NCI-H526 treated with DMSO at 0.1 percent for 48 hours (cell line): ENCODE data around the gene C14orf119.
"Not testable (repeated sequence)": the region's sequence is repeated elsewhere in the genome, so short reads cannot be mapped to it uniquely, and the experiment has no call there.

Source experiments
- DNase-seq: peaks from one replicate; lab custom pipeline; 2025; lab: John Stamatoyannopoulos, UW

The C14orf119 gene

DNA sequence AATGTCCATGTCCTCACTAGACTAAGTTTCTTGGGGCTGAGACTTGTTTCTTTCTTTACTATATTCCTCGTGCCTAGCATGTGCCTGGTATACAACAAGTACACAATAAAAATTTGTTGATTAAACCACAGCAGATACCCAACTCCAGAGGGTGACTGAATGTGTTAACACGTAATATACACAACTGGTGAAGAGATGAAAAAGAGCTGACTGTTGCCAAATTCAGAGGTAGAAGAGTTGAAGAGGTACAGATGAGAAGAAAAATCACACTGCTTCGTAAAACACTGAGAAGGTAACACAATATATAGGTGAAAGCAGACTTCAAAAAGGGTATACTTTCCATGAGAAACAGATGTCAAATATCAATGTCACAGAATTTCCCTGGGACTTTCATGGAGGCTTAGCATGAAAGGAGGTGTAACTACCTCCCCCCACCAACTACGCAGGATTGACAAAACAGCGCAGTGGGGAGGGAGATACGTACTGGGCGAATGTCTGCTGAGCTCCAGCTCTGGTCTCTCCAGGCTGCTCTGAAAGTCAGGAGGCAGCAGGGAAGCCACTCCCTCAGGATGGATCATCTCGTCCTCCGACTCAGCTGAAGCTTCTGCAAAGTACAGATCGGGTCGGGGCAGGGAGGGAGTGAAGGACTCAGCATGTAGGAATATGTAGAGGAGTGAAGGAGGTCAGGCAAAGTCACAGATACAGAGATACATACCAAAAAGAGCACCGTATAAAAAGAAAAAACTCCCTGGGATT lies 5.6 kb upstream of the C14orf119 start:
- DNase-seq, result no peak

DNA sequence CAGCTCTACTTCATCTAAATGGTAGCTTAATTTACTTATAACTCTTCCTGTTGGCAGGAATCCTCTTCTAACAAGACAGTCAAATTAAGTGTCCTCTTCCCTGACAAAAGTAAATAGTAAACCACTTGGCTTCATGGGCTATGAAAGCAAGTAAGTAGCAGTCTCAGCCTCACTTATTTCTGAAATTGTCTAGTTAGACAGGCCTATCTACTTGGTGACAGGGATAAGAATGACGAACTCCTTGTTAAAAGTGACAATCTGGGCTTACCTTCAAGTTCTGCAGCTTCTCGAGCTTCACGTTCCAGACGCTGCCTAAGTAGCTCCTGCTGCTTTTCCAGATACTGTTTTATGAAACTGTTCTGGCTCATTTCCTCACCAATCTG lies 5.1 kb upstream of the C14orf119 start:
- no peak for DNase-seq

DNA sequence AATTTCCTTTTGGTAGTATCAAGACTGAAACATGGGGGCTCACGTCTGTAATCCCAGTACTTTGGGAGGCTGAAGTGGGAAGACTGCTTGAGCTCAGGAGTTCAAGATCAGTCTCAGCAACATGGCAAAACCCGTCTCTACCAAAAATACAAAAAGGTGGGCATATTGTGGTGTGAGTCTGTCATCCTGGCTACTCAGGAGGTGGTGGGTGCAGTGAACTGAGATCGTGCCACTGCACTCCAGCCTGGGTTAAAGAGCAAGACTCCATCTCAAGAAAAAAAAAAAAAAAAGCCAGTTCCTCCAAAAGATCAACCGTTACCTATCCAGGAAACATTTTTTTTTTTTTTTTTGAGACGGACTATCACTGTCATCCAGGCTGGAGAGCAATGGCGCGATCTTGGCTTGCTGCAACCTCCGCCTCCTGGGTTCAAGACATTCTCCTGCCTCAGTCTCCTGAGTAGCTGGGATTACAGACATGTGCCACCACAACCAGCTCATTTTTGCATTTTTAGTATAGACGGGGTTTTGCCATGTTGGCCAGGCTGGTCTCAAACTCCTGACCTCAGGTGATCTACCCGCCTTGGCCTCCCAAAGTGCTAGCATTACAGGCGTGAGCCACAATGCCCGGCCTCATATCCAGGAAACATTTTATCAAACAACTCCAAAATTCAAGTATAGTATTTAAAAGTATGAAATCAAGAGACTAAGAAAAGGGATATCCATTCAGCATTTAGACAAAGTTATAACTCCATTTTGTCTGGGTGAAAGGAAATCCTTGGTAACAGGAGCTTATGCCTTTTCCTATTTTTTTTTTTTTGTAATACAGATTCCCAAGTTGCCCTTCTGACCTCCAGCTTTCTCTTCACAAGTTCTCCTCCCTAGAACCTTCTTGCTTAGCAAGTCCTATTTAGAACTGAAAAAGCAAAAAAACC lies 3.7 kb upstream of the C14orf119 start:
- no peak for DNase-seq

DNA sequence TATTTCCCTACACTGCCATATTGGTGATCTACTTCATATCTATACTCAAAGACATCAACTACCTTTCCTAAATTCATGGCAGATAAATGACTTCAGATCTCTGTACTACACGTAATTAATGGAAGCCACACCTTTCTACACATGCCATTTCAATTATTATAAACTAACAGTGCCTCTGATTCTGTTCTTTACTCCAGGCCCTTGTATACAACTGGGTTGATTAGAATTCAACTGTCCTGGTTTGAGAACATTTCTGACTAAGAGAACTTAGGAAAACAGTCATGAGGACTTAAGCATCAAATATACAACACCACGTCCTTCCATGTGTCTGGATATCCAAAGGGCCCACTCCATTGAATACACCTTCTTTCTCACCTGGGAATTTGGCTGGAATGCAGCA lies 2.2 kb upstream of the C14orf119 start:
- no peak for DNase-seq

DNA sequence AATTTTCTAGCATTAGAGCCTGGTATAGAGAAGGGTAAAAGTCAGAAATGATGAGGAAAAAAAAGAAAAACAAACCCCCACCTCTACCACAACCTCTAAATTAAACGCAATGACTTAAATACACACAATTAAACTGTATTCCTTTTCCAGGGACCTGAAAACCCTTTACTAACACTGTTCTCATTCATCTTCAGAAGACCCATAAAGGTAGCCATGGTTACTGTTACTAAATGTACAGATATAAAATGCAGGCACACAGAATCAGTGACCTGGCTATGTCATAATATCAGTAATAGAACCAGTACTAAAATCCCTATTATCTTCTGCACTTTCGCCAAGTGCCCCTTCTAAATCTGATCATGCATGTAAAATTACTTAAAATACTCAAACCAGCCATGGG lies 1.8 kb upstream of the C14orf119 start:
- no peak for DNase-seq

DNA sequence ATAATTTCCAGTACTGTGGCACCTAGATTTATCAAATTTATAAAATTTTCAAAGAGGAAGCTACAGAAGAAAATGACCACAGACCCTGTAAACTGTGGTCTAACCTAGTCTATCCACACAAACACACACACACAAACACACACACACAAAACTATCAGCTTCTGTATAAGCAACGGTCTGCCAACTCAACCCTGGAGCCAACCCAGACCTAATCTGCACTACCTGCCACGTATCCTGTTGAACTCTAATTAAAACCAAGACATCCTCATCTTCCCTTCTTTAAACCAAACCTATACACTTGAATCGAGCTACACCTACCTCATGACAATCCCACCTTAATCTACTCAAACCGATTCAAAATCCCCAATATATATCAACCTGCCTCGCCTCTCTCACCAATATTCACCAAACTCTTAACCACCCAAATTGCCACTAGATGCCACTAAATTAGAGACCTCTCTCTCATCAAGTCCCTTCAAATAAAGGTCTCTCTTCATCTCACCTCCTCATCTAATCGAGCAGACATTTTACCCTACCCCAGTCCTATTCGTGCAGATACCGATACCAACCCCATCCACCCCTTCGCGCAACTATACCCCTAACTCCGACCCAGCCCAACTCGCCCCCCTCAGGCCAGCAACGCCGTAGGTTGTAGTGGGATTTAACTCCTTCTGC lies 1.2 kb upstream of the C14orf119 start:
- no peak for DNase-seq

DNA sequence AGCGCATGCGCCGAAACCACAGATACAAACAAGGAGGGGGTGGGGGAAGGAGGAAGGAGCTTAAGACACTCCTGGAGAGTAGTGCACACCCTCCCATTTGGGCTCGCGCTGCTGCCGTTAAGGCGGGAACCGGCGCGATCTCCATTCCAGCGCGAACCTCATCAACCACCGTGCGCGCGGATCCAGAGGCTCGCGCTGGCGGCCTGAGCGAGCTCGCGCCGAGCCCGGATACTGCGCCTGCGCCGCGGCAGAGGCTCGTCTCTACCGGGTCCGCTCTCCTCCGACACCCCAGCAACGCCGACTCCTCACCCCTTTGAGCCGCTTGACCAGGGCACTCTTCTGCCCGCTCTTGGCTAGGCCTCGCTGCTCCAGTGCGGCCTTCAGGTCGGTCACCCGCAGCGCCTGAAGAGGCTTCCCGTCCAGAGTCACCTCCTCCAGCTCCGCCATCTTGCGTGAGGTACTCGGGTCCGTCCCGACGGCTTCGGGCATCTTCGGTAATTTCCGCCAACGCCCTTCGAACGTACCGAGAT lies 574 bp upstream of the C14orf119 start, which contains the start of gene ACIN1:
Gene ACIN1, minus strand, starts transcription at position 471 of the 530 bp plus-strand sequence. Its CDS starts 24 bp downstream, at position 447.
- no peak for DNase-seq

DNA sequence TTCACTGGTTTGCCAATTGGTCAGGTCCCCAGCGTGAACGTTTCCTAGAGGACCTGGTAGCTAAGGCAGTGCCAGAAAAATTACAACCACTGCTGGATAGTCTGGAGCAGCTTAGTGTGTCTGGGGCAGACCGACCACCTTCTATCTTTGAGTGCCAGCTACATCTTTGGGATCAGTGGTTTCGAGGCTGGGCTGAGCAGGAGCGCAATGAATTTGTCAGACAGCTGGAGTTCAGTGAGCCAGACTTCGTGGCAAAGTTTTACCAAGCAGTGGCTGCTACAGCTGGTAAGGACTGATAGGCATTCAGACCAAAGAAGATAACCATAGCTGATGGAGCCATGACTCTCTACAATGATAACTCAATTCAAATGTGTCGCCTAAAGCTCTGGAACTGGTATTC lies 2.5 kb downstream of the C14orf119 start:
- DNase-seq, result no peak

DNA sequence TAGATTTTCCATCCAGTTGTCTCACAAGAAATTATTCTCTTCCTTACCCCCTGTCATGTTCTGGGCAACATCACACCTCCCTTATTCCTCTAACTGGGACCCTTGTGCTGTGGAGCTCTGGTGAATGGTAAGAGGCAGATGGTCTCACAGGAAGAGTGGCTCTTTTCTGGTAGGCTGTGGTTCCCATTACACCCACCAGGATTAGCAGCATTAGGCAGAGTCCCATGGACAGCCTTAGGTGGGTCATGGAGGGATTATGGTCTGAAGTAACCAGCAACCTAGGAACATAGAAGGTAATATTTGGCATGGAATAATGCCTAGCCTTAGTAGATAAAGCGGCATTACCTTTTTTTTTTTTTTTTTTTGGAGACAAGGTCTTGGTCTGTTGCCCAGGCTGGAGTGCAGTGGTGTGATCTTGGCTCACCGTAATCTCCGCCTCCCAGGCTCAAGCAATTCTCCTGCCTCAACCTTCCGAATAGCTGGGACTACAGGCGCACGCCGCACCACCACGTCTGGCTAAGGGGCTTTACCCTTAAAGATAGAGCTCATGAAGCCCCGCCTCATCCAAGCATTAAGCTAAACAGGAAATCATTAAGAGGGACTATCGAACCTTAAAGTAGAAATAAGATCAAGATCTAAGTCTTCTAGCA lies 4.0 kb downstream of the C14orf119 start:
- DNase-seq, result no peak

DNA sequence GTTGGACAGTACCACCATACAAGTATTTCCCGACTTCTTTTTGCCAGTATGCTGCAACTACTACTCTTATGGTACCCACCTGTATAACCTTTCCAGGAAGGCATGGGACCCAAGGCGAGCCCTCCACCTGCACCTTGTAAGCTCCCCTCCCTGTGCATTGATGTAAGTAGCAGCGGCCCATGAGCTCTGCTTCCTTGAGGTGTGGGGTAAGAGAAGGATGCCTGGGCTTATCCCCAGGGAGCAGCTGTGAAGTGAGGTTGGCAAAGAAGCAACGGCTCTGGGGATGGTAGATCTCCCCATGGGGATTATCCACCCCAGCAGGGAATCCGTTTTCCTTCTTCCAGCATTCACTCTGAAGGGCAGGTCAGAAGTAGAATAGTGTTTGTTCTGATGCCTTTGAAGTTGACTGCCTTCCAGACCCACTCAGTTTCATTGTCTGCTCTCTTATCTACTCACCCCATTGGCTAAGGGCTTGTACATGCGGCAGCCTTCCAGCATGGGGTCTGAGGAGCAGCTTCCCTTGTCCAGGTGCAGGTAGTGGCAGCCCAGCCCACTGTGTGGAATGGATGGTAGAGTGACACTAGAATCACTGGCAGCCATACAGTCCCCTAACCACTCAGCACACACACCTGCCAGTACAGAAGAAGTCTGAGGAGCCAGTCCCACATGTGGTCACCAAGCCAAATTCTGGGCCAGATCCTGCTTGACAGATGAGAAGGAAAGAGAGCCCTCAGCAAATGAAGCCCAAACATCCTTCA lies 6.1 kb downstream of the C14orf119 start:
- DNase-seq, result no peak

DNA sequence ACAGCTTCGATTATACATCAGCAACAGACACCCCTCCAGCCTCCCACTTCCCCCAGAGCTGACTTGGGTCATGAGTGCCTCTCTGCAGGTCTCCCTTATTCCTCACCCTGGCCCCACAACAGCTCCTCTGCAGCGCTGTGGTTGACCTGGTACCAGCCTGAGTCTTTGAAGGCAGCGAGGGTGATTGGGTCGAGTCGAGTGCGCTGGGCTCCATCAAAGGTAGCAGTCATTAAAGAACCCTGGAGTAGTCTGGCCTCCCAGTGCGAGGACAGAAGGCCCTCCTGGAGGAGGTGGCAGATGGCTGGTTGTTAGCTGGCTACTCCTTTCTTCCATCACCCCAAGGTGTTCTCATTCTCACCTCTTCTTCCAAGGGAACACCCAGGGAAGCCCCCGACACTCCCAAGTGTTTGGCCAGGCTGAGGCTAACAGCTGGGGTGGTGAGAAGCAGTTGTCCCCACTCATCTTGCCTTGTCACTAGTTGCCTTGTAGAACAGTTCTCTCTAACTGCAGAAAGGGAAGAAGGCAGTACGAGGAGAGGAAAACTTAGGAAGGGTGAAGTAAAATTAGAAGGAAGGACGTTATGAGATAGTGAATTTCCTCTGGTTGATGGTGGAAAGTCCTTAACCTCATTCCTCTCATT lies 6.8 kb downstream of the C14orf119 start:
- DNase-seq, result no peak

DNA sequence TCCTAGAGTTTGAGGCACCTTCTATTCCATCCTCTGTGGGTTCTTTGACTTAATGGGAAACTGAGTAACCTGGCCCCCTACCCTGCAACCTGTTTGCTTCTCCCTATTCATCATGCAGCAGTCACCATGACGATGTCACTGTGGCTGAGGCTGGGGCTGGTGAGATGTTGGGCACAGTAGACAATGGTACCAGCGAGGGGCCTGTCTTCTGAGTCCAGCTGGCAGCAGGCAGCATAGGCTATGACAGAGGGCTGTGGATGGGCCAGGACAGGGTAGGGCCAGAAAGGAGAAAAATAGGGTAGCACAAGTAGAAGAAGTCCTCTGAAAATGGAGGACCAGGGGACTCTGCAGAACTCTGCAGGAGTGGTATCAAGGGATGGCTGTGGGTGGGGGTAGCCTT lies 7.5 kb downstream of the C14orf119 start:
- DNase-seq, result no peak

DNA sequence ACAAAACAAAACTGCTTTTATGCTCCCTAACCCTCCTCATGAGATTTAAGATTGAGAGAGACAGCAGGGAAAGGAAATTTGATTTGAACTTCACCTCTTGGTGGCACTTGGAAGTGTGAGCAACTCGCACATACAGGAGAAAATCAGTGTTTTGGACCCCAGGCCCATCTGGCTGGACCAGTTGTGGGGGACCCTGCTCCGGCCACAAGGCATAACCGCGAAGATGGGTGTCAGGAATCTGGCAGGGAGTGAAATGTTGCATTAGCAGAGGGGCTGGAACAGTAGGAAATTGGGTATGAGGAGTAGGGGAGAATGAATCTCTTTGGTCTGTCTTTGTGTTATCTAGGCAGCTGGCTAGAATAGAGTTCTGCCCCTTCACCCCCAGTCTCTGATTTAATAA lies 8.3 kb downstream of the C14orf119 start:
- no peak for DNase-seq

DNA sequence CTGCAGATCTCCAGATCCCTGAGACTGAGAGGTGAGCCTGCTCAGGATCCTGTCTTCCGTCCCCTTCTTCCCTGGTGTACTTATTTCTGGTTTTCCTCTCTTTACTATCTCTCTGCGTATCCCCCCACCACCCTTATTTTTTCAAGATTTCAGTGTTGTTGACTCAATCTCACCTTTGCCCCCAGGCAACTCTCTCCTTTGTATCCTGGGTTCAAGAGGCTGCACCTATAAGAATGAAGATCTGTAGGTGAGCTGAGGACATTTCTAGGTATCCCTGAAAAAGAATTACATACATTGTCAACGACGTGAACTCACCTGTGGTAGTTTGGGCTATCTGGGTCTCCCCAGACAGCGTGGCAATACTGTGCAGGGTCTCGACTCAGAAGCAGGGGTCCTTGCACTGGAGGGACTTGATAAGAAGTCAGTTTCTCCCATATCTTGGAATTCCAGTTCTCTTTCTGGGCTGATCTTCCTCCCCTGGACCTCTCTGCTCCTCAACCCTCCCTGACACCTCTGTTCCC lies 8.8 kb downstream of the C14orf119 start:
- no peak for DNase-seq

DNA sequence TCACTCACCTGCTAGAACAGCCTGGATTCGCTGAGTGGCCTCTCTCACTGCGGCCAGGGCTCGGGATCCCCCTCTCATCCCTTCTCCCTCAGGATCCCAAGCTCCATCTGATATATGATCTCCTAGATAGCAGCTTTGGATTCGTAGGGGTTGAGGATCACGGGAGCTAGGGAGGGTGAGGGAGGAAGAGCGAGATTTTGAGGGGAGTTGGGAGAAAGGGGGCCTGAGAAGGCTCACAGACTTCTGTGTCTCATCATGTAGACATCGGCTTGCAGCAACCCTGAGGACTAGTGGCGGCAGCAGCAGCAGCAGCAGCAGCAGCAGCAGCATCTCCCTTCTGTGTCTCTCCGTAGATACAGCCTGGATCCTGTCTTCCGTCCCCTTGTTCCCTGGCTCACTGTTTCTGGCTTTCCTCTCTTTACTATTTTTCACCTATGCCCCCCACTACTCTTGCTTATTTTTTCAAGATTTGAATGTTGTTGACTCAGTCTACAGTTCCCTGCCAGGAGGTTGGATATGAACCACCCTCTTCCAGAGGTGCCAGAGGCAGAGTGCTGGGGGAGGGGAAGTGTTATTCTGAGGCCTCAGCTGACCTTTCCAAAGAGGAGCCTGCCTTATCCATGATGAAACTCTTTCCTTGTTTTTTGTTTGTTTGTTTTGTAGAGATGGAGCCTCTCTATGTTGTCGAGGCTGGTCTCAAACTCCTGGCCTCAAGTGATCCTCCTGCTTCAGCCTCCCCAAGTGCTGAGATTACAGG lies 9.5 kb downstream of the C14orf119 start, which contains the start of gene CIROP:
Gene CIROP, minus strand, starts transcription at position 399 of the 757 bp plus-strand sequence. Its CDS starts 69 bp downstream, at position 330.
- no peak for DNase-seq

DNA sequence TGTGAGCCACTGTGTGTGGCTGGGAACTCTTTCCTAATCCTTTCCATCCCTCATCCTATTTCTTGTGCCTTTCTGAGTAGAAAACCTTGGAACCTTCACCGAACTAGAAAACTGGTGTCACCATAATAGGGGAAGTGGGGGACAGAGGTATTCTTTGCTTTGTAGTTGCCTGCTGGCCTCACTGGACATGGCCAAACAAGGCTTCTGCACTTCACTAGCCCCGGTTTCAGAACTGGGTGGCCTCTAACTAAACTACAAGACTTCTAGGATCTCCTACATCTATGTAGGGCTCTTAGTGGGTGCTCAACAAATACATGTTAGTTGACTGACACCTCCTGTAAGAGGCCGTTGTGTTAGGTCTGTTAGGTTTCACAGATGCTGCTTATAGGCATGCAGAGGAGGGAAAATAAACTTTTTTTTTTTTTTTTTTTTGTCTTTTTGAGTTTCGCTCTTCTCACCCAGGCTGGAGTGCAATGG lies 10.1 kb downstream of the C14orf119 start:
- no peak for DNase-seq

DNA sequence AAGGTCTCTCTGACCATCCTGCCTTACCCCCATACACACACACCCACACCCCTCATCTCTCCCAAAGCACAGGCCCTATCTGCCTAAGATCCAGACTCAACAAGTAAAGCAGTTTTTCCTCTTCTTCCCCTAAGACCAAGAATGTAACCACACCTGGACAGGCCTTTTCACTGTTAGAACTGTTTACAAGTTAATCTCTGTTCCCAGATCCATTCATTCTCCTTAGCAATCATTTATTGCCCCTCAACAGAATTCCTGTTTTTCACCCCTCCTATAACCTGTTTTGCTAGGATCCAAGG lies 11.4 kb downstream of the C14orf119 start:
- no peak for DNase-seq

DNA sequence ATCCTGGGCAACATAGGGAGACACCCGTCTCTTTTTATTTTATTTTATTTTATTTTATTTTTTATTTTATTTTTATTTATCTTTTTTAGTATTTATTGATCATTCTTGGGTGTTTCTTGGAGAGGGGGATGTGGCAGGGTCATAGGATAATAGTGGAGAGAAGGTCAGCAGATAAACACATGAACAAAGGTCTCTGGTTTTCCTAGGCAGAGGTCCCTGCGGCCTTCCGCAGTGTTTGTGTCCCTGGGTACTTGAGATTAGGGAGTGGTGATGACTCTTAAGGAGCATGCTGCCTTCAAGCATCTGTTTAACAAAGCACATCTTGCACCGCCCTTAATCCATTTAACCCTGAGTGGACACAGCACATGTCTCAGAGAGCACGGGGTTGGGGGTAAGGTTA lies 12.3 kb downstream of the C14orf119 start:
- not testable (repeated sequence) for DNase-seq

DNA sequence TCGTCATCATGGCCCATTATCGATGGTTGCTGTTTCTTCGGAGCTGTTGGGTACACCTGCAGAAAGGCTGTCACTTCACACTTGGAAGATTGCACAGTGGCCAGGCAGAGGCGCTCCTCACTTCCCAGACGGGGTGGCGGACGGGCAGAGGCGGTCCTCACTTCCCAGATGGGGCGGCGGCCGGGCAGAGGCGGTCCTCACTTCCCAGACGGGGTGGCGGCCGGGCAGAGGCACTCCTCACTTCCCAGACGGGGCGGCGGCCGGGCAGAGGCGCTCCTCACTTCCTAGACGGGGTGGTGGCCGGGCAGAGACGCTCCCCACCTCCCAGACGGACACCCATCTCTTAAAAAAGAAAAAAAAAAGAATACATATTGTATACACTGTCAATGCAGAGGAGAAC lies 12.9 kb downstream of the C14orf119 start:
- not testable (repeated sequence) for DNase-seq
